ENCODE results near the gene ETV5.

ETV5 gene

DNA sequence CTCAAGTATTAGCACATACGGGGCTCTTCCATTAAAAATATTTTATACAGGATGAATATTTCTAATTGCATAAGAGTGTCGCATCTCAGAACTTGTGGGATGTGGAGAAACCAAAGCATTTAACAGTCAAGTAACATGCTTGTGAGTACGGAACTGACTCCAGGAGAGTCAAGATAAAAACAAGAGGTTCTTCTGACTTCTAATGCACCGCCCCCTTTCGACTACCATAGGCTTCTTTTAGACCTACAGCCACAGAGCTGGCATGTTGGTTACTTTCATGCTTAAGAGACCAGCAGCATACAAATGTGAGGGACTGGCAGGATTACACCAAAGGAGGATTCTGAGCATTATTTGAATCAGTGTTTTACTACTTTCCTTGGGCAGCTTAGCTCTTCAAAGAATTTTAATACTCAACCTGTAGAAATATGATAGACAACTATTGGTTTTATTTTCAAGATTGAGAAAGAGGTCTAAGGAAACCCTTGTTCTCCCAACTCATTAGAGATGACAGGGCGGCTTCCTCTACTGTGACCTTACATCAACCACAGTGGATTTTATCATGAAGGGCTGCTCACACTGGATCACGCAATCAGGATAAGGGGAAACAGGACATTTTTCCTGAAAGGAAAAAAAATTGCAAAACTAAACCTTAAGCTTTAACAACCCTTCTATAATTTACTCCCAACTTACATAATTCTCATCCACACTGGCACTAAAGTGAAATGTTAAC, 14.0 kb downstream of the ETV5 start:
- DNase-seq: no peak

- DNase-seq: no peak
Measured at GRCh38 chr3:186094271-186094670, 14.6 kb downstream of the ETV5 start.

DNA sequence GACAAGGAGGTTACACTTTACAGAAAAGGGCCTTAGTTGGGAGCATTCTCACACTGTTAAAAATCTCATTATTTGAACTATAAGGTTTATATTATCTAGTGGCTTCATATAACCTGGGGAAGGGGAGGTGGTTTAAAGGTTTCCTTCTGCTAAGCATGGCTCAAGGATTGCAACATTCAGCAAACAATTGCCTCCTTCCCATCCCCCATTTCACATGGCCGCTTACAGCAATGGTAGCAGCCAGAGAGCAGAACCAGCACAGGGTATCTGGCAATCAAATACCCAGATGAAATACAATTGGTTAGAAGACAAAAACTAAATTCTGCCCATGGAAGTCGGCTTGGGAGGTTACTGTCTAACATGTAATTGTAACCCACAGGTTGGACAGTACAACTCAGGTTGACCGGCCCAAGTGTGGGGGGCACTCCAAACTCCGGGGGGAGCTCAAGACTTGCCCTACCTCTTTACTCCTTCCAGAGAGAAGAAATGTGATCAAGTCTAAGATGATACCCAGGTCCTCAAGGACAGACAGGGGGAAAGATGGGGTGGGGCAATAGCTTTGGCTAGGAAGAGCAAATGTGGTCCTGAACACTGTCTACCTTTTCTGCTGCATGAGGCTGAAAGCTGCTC, 15.5 kb downstream of the ETV5 start:
- DNase-seq: no peak

DNA sequence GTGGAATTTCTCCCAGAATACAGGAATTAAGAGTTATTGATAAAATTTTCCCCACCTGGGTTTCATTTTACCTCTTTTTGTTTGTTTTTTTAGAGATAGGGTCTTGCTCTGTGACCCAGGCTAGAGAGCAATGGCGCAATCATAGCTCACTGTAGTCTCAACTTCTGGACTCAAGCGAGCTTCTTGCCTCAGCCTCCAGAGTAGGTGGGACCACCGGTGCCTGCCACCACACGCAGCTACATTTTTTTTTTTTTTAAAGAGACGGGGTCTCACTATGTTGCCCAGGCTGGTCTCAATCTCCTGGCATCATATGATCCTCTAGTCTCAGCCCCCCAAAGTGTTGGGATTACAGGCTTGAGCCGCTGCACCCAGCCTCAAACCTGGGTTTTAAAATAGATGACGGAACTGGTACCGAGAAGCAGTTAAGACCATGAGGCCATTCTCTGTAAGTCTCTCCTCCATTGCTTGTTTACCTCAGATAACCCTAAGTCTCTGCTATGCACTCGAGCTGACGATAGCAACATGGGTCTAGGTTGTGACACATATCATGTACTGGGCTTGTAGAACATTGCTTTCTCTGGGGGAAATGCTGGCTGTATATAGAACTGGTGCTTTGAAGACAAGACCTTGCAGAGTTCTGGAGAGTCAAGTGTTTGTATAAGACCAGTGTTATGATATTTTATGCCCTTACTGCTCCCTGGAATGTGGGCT, 16.4 kb downstream of the ETV5 start:
- DNase-seq: no peak

DNA sequence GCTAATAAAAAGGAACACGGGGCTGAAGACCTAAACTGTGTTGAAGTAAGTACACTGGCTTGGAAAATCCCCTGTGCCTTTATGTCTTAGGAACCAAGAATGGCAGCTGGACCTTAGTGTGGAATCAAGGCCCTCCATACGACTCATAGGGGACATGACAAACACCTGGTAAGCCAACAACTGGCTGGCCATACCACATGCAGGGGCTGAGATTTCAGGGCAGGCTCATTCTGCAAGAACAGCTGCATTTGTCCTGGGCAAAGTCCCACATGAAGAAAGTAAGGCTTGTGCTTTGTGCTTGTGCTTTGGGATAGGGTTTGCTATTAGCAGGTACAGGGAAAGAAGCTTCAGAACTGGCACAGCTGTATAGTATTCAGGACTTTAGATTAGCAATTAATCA, 18.0 kb downstream of the ETV5 start:
- DNase-seq: no peak

DNA sequence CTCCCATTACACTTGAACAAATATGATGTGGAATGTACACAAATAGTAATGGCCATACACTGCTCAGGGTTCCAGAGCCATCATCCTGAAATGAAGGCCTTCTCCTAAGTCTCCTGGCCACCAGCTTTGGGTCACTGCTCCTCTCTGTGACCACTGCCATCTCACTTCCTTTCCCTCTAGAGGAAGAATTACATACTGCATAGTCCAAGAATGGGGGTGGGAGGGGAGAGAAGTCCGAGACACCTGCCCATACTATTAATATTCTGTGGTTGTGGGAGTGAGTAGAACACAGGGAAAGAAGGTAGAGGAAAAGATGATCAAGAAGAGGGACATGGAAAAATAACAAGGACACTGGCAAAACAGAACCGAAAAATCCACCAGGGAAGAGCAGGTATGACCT, 20.6 kb downstream of the ETV5 start:
- no peak for DNase-seq

- DNase-seq: no peak
Measured at GRCh38 chr3:186084264-186084663, 24.6 kb downstream of the ETV5 start.

DNA sequence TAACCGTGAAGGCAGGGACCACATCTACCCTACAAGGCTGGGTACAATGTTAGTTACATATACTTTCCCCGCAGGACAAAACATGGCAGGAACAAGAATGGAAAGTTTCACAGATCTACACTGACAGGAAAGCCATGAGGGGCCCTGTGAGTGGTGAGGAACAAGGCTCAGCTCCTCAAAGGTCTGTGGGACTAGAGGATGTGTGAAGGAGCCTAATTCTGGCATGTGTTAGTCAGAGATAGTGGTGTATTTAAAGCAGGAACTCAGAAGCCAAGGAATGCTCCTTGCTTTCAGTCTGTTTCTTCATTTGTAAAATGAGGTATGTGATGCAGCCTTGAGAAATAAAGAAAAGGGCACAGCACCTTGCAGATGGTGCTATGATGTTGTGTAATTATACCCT, 25.1 kb downstream of the ETV5 start:
- no peak for DNase-seq

DNA sequence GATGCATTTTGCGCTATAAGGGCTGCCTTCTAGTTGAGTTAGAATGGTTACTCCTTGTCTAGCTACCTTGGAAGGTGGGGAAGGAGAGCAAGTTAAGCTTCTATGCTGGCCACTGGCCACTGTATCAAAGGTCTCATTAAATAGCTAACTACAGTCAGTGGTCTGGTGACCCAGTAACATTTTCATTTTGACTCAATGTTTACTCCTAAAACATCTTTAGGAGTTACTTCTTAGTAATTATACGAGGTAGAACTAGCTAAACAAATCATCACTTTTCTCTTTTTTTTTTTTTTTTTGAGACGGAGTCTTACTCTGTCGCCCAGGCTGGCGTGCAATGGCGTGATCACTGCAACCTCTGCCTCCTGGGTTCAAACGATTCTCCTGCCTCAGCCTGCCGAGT, 26.7 kb downstream of the ETV5 start:
- DNase-seq: no peak

DNA sequence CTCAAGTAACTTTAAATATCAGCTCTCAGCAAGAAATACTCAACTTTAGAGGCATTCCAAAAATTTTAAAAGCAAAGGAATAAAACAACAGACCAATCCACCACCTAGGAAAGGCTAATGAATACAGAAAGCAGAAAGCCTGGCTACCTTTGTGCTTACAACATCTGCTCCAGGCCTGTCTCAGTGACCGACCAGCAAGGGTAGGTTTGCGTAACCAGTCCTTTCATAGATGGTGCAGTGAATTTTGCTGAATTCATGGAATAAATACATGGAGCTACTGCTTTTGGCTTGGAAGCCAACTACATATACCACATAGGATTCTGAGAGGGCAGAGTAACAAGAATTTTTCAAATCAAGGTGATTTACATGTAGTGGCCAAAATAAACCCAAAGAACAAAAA, 27.2 kb downstream of the ETV5 start:
- no peak for DNase-seq

GRCh38 chr3:186080849-186081438, 27.9 kb downstream of the ETV5 start:
- no peak for DNase-seq

DNA sequence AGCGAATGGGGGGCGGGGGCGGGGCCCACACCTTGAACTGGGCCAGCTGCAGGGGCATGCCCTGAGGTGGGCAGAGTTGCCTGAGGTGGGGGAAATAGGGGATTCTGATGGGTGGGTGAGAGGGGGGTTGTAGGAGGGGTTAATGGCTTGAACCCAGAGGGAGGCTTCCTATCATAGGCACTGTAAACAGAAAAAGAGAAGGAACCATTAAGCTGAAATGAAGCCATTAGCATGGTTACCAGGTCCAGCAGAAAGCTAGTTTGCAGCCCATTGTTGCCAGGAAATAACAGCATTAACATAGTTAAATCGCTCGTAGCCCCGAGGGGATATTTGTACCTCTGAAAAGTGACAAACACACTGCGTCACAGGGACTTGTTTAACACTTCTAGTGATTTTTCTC, 29.0 kb downstream of the ETV5 start:
- DNase-seq: no peak

DNA sequence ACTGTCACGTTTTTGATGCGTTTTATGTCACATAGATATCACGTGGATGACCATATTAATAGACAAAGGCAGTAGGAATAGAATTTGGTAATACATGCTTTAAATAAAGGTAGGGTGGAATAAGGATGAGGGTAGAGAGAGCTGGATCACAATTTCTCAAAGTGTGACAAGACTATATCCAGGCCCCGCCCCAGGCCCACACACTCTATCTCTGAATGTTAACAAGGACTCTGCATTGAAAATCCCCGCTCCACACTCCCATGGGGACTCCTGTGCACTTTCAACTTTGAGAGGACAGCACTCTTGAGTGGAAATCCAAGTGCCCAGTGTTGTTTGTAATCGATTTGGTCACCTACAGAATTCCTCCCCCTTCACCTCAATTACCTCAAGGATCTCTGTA, 31.4 kb downstream of the ETV5 start:
- no peak for DNase-seq

DNA sequence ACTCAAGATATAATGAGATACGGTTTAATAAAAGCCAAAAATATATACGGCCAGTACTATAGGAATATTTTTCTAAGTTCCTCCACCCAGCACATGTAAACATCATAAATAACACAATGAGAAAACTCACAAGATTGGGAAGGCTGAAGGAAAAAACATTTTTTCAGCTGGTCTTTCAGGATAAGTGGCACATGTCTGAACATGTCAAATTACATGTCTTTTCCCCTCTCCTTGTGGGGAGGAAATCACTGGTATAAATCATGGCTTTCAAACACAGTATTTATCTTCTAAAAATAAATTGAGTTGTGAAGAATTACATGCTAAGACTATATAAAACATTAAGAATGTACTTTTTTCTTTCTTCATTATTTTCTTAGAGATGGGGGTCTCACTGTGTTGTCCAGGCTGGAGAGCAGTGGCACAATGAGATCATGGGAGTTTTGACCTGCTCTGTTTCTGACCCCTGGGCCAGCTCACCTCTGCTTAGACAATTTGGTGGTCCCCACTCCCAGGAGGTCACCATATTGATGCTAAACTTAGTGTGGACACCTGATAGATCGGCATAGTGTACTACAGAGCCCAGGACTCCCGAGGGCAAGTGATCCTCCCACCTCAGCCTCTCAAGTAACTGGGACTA, 32.8 kb downstream of the ETV5 start:
- DNase-seq: no peak

DNA sequence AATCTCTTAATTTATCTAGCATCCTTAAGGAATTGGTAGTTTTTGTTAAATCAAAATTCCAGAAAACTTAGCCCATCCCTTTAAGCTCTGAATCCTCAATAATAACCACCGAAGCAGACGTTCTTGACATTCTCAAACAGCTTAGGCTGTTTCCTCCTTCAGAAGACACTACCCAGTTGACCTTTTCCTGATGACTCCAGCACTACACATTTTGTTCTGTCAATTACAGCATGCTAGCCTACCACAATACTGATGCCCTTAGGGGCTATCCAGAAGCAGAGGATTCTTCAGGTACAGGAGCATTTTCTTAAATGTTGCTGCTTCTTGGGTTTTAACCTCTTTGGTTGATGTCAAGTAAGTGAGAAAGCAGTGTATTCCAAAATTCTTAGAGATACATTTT, 33.4 kb downstream of the ETV5 start:
- DNase-seq: no peak

GRCh38 chr3:186073641-186074040, 35.2 kb downstream of the ETV5 start:
- no peak for DNase-seq

DNA sequence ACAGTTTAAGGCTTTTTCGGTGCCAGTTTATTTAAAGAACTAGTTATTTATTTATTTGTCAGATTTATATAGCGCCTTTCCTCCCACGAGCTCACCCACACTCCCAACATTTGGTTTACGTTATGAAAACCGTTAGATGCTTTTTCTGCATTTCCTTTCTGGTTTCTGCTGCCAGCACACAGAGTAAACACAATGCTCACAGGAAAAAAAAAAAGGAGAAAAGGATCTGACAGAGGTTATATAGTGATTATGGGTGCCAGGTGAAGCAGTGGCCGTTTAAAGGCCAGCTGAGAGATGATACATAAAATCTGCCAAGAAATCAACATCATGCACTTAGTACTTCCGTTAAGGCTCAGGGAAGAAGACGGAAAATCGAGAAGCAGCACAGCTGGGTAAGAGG, 37.9 kb downstream of the ETV5 start:
- no peak for DNase-seq

DNA sequence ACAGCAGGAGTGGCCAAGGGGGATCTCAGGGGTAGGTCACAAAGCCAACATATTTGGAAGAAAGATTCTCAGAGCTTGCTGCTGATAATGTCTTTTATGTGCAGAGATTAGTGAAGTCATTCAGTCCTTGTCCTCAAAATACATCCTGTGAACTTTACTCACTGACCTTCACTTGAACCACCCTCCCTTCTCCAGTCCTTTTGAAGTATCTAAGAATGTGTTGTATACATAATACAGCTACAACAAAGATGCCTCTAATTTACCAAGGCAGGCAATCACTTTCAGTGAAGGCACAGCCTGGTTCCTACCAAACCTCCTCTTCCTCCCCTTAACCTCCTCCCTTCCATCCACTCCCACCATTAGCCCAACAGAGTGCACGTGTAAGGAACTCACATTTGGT, 38.3 kb downstream of the ETV5 start:
- DNase-seq: no peak

DNA sequence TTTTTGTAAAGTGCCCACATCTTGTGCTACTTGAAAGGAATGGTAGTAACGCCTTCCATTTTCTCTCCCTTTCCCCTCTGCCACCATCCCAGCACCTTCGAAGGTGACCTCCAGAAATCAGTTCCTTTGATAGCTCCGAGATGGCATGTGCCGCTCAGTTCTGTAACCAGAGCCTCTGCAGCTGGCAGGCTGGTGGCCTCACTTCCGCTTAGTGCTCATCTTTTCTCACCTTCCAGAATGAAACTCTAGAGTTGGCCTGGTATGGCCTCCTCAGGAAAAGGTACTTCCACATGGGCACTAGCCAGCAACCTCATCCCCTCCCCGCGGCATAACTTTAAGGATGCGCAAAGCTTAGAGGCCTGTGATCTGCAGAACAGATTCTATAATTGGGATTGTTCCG, 38.8 kb downstream of the ETV5 start:
- no peak for DNase-seq

DNA sequence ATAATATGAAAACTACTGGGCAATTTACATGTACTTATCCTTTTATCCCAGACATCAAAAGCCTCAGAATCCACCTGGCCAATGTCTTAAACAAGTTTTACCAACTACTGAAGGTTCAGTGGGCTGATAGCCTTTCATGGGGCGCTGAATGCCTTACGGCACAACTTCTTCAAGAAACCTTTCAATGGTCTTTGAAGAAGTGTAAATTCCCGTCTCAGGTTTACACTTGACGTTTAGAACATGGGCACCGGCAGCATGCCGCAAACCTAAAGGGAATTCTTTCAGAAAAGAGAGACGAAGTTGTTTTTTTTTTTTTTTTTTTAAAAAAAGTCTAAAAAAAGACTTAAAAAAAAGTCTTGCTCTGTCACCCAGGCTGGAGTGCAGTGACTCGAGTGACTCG, 39.7 kb downstream of the ETV5 start:
- DNase-seq: no peak

GRCh38 chr3:186068243-186068552, 40.7 kb downstream of the ETV5 start:
- no peak for DNase-seq

- DNase-seq: no peak
Measured at GRCh38 chr3:186067360-186068242, 41.3 kb downstream of the ETV5 start.

- DNase-seq: no peak
Measured at GRCh38 chr3:186060222-186060621, 48.7 kb downstream of the ETV5 start.

Data from NCI-H2171 (cell line).